Psoas muscle (tissue), 8 donors: ENCODE measurements around the gene DAB2IP. TPM values are rescaled to one million over a fixed set of nuclear protein-coding genes. Genes with fewer than 3 reads are reported as not detected.

Experiments
- ATAC-seq, 4 donors: fragments of 200-7000 bp; cut with Tn5 transposase; one replicate each; pipeline ENCODE4 v1.9.1; 2020; ENCODE audit warnings: moderate library complexity in 3 of 4, mild to moderate bottlenecking in 2 of 4
- DNase-seq, 2 donors: peaks; one replicate each; pipeline ENCODE4 v3.0.0-alpha.2; 2020
- H3K27ac ChIP-seq: fragments of 200-600 bp; one replicate; pipeline ENCODE4 v1.8.0; 2022
- H3K27me3 ChIP-seq, 3 donors: fragments of 200-600 bp in 1 of 3; one replicate each; pipeline versions ENCODE4 v1.6.1 to v1.8.0; 2013 to 2022; ENCODE audit warnings: low read length in 2 of 3, mild to moderate bottlenecking in 2 of 3, moderate library complexity in 1 of 3; ENCODE audit not compliant: insufficient read depth in 3 of 3
- H3K36me3 ChIP-seq, 2 donors: fragments of 200-600 bp in 1 of 2; one replicate each; pipeline versions ENCODE4 v1.6.1 to v1.8.0; 2013 to 2022; ENCODE audit warnings: low read depth in 1 of 2, mild to moderate bottlenecking in 1 of 2, moderate library complexity in 1 of 2; ENCODE audit not compliant: insufficient read depth in 1 of 2
- H3K4me1 ChIP-seq: fragments of 200-600 bp; one replicate; pipeline ENCODE4 v1.8.0; 2022
- H3K4me3 ChIP-seq: fragments of 200-600 bp; one replicate; pipeline ENCODE4 v1.8.0; 2022; ENCODE audit warnings: mild to moderate bottlenecking
- H3K9me3 ChIP-seq: fragments of 200-600 bp; one replicate; pipeline ENCODE4 v1.8.0; 2022
- WGBS, 3 donors: extraction: QIAGEN DNeasy Blood & Tissue Kit; methylation state at CpG; one replicate each; pipeline versions ENCODE4 v1.1.6 to v1.1.7; 2013; 5-methylcytosine and 5-hydroxymethylcytosine counted together
- intact Hi-C, 2 donors: fragments of 100-400 bp; cut with DNase I; formaldehyde crosslinking; loops; one replicate each; pipeline versions ENCODE4 v1.11.0 to v1.14.2; 2022
- polyA plus RNA-seq, 3 donors: library from polyadenylated mRNA; stranded (reverse); fragments of 200-250 nt; gene quantifications; one replicate each; pipeline ENCODE4 v1.2.3, GENCODE V29; 2013
- total RNA-seq, 4 donors: library from RNA; stranded (reverse); fragmentation: NEBNext Ultra II Directional in 2 of 4; extraction: Animal tissue kit (Norgen Biotek cat#: 25700) in 2 of 4; gene quantifications; one replicate each; pipeline versions ENCODE4 v1.2.1 to v1.2.4, GENCODE V29; 2021 to 2023
- TF ChIP-seq, protein P1 (sequence below): fragments of 200-600 bp; IDR thresholded peaks from one replicate; pipeline ENCODE4 v1.8.0; 2022; ENCODE audit warnings: antibody characterized with exemption
- donor health status: healthy with polysubstance abuse.
- donor health status: DM: no; HTN: no; CAD: no; lungs with moderate emphysema.
- donor health status: Bipolar disorder and iron deficiency.
- donor health status: healthy.
- donor health status: DM: yes; HTN: yes; CAD: no.
- donor health status: DM: no; HTN: no; CAD: no.
- donor health status: DM: no; HTN: no; CAD: no.
- donor health status: DM: yes; HTN: yes; CAD: no.

The DAB2IP gene
- total and polyA plus RNA-seq, 7 donors, result 14.1 to 66.2 (median 33.4) TPM

DNA sequence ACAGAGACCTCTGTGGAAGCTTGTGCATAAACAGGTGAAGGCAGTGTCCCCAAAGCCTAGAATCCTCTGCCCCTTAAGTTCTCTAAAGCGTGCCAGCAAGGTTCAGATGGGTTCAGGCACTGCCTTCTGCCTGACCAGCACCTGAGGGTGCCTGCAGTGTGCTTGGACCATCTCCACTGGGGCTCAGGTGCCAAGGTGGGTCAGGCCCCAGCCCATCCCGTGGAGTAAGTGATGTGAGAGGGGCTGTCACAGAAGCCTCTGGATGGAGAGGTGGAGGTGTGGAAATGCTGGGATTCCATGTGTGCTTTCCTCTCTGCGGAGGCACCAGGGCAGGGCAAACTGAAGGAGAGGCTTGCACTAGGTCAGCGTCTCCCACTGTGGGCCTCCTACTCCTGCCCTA, 118.5 kb downstream of the DAB2IP start:
- H3K4me1 ChIP-seq, result peaks cover 38% of the 10 kb centered on the region
- no peaks in the 10 kb centered on the region for H3K27me3 ChIP-seq
- H3K27ac ChIP-seq, result no peak overlapping the region
- no peak for ATAC-seq
- intact Hi-C loops, result no loop called here
- DNase-seq, result peak in 1 of 2 donors; percentile 31
- H3K36me3 ChIP-seq, result peaks cover 4 to 91% of the 10 kb centered on the region in 2 donors
- 93 to 99% (median 97%) methylated on average over 4 of the region's 4 CpGs for WGBS, 3 donors
- no peaks in the 10 kb centered on the region for H3K9me3 ChIP-seq
- H3K4me3 ChIP-seq, result no peak overlapping the region
- TF ChIP-seq, protein P1, sequence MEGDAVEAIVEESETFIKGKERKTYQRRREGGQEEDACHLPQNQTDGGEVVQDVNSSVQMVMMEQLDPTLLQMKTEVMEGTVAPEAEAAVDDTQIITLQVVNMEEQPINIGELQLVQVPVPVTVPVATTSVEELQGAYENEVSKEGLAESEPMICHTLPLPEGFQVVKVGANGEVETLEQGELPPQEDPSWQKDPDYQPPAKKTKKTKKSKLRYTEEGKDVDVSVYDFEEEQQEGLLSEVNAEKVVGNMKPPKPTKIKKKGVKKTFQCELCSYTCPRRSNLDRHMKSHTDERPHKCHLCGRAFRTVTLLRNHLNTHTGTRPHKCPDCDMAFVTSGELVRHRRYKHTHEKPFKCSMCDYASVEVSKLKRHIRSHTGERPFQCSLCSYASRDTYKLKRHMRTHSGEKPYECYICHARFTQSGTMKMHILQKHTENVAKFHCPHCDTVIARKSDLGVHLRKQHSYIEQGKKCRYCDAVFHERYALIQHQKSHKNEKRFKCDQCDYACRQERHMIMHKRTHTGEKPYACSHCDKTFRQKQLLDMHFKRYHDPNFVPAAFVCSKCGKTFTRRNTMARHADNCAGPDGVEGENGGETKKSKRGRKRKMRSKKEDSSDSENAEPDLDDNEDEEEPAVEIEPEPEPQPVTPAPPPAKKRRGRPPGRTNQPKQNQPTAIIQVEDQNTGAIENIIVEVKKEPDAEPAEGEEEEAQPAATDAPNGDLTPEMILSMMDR, result no peak

DNA sequence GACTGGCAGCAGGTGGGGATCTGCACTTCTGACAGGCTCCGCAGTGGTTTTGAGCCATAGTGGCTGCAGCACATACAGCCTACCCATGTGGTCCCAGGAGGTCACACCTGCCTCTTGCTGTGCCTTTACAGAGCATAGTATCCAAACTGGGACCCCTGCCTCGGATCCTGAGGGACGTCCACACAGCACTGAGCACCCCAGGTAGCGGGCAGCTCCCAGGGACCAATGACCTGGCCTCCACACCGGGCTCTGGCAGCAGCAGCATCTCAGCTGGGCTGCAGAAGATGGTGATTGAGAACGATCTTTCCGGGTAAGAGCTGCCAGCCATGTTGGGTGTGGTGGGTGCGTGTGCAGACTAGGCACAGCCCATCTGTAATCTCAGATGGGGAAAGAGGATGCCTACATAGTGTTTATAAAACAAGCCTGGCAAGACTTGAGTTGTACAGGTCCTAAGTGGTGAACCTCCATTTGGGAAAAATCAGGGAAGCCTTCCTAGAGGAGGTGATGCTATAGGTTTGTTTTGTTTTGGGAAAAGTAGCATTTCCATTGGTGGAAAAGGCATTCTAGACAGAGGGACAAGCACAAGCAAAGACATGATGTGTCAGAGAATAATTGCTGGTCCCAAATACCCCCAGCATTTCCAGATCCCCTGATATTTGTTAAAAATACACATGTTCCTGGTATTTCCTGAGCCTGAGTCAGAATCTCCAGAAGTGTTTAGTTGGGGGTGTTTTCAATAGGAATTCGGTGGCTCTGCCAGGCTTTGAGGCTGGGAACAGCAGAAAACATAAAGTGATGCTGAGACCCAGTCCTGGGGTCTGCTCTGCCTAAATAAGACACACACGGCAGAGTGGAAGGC, 119.2 kb downstream of the DAB2IP start:
- H3K4me1 ChIP-seq, result peaks cover 31% of the 10 kb centered on the region
- intact Hi-C loops, result no loop called here

GRCh38 chr9:121771418-121771817, 120.0 kb downstream of the DAB2IP start:
- no peak overlapping the region for H3K4me3 ChIP-seq
- peak overlapping the region; percentile 16 for H3K27ac ChIP-seq
- peaks cover 31% of the 10 kb centered on the region for H3K4me1 ChIP-seq
- H3K27me3 ChIP-seq, result no peaks in the 10 kb centered on the region
- no peak for ATAC-seq
- 72 to 87% (median 76%) methylated on average over 5 of the region's 5 CpGs for WGBS, 3 donors
- DNase-seq, result peak in 1 of 2 donors; percentile 42
- peaks cover 8 to 91% of the 10 kb centered on the region in 2 donors for H3K36me3 ChIP-seq
- no peaks in the 10 kb centered on the region for H3K9me3 ChIP-seq
- intact Hi-C loops, result no loop called here
- TF ChIP-seq, protein P1, result no peak

More for the DNA sequence above, 119.2 kb downstream of the DAB2IP start:
- DNase-seq, result peak; percentile 7 to 21
- WGBS, 3 donors, result 79 to 88% (median 84%) methylated on average over 10 of the region's 10 CpGs
- peaks cover 4 to 91% of the 10 kb centered on the region in 2 donors for H3K36me3 ChIP-seq
- no peaks in the 10 kb centered on the region for H3K27me3 ChIP-seq
- no peak overlapping the region for H3K4me3 ChIP-seq
- no peaks in the 10 kb centered on the region for H3K9me3 ChIP-seq
- H3K27ac ChIP-seq, result no peak overlapping the region
- TF ChIP-seq, protein P1, result no peak
- ATAC-seq, result no peak

- peak overlapping the region; percentile 56 for H3K27ac ChIP-seq
- 69 to 91% (median 70%) methylated on average over 13 to 16 of the region's 16 CpGs for WGBS, 3 donors
- peaks cover 10 to 91% of the 10 kb centered on the region in 2 donors for H3K36me3 ChIP-seq
- DNase-seq, result peak in 1 of 2 donors; percentile 14
- ATAC-seq, result no peak
- TF ChIP-seq, protein P1, result no peak
- no peaks in the 10 kb centered on the region for H3K9me3 ChIP-seq
- H3K27me3 ChIP-seq, result no peaks in the 10 kb centered on the region
- H3K4me3 ChIP-seq, result no peak overlapping the region
- peaks cover 31% of the 10 kb centered on the region for H3K4me1 ChIP-seq
- intact Hi-C loops, result no loop called here
Observed at GRCh38 chr9:121771851-121772599, 120.6 kb downstream of the DAB2IP start.
